HG03558 (cell line): ENCODE results near the gene DMAC2.
"Not testable (repeated sequence)": the region's sequence is repeated elsewhere in the genome, so short reads cannot be mapped to it uniquely, and the experiment has no call there.

Experiments
- ATAC-seq: cut with Tn5 transposase; IDR thresholded peaks from one replicate; pipeline ENCODE4 v1.9.1; 2021; ENCODE audit warnings: moderate number of reproducible peaks; ENCODE audit not compliant: unreplicated experiment; ENCODE audit errors: extremely low read depth

Gene DMAC2

DNA sequence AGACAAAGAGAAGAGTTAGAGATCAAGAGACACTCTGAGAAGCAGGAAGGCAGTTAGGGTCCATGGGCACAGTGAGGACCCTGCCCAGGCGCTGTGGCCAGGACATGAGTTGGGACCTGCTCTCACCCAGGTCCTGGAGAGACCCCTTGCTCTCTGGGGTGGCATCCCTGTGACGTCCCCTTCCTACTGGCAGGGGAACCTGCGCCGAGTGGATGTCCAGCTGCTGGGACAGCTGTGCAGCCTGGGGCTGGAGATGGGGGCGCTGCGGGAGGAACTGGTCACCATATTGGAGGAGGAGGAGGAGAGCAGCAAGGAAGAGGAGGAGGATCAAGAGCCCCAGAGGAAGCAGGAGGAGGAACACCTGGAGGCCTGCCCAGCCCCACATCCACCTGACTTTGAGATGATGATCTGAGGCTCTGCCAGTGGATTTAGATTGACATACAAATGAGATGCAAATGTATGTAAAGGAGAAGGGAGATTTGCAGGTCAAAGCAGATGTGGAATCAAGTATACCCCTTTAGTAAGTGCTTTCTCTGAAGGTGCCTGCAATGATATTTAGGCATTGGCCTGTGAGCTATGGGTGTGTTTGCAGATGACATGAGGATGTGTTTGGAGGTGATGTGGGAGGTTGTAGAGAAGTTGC, 4.2 kb upstream of the DMAC2 start:
- no peak for ATAC-seq

DNA sequence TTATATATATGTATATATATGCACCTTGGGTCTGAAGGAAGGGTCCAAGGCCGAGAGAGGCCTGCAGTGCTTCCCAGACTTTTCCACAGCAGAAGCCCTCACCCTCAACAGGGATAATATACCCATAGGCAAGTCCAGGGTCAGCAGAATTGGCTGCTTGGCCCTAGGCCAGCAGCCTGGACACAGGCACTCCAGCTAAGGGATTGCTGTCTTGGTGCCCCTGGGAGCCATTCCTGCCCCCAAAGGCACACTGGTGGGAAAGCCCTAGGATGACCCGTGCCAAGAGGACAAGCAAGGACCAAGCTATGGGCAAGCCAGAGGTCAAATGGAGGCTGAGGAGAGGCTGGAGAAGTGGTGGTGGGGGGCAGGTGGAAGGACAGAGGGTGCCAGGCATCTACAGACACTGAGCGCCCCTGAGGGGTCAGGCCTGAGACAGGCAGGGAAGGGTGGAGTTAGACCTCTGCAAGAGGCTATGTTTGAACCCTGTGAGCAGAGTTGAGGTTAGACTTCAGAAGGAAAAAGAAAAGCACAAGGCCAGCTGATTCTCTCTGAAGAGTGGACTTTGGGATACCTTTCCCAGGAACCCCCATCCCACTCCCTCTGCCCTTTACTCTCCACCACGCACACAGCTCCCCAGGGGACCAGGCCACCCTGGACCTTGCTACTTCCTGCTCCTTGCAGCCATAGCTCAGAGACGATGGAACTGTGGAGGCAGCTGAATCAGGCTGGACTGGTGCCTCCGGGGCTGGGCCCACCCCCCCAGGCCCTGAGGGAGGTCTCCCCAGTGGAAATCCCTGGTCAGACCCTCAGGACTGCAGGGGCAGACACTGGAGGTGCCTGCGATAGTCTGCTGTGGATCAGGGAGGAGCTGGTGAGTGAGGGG, 3.0 kb upstream of the DMAC2 start, which contains the start of gene ERICH4:
Gene ERICH4 (plus strand): TSS at position 684 of the 883 bp plus-strand sequence. CDS start 14 bp downstream, at position 698.
- no peak for ATAC-seq

DNA sequence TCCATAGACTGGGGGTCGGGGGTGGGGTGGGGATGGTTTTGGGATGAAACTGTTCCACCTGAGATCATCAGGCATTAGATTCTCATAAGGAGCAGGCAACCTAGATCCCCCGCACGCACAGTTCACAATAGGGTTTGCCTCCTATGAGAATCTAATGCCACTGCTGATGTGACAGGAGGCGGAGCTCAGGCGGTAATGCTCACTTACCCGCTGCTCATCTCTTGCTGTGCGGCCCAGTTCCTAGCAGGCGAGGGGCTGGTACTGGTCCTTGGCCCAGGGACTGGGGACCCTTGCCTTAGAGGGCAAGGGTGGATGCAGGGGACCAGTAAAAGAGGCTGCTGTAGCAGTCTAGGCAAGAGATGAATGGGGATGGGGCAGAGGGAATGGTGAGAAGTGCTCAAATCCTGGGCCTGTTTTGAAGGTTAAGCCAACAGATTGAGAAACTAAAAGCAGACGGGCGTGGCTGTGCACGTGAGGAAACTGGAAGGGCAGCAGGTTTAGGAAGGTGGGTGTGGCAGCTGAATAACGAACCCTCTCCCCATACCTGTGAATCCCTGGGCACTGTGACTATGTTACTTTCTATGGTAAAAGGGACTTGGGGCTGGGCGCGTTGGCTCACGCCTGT, 1.7 kb upstream of the DMAC2 start:
- ATAC-seq = no peak

DNA sequence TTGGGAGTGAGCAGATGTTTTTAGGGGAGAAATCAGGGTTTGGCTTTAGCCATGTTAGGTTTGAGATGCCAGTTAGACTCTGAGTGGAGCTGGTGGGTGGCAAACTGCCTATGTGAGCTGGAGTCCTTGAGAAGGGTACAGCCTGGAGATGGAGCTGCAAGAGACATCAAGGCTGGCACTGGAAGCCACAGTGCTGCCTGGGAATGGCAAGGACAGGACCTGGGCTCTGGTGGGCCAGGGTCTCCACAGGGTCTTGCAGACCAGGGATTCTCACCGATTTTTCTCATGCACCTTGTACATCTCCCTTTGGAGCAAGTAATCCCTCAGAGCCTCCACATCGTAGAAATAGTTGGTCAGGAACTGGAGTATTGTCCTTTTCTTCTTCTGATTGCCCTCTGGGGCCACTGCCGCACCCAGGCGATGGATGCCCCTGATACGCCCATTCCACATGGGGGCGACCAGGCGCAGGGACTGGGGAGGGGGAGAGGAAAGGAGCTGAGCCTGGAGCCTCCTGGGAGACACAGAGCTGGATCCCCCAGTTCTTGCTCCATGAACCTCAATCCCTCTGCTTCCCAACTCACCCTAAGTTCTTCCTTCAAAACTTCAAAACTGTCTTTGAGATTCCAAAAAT, 1.7 kb downstream of the DMAC2 start:
- no peak for ATAC-seq

DNA sequence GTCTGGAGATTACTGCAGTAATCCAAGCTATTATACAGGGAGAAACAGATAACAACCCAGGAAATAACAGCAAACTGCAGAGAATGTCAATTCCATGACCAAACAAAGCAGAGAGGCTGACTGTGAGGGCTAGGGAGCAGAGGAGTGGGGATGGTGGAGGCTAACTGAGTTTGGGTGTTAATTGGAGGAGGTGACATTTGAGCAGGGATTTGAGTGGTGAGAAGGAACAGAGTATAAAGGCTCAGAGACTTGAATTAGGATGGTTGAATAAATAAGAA, 3.1 kb downstream of the DMAC2 start:
- no peak for ATAC-seq

DNA sequence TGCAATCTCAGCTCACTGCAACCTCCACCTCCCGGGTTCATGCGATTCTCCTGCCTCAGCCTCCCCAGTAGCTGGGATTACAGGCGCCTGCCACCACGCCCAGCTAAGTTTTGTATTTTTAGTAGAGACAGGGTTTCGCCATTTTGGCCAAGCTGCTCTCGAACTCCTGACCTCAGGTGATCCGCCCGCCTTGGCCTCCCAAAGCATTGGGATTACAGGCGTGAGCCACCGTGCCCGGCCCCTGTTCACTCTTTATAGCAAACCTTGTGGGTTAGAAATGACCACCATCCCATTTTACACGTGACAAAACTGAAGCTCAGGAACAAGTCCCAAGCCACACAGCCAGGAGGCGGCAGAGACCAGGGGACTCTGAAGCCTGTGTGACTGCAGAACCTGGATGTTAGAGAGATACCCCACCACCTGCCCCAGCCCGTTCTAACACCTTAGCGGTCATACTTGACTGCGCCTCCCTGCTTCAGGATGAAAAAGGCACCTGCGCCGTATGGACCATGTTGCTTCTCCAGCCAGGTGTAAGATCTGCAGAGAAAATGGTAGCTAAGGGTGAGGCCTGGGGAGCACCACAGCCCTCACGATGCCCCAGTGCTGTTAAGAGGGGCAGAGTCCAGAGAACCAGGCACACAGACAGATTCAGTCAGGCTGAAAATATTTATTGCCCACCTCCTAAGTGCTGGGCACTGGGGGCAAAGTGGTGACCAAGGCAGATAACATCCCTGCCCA, 3.6 kb downstream of the DMAC2 start:
- ATAC-seq = no peak

DNA sequence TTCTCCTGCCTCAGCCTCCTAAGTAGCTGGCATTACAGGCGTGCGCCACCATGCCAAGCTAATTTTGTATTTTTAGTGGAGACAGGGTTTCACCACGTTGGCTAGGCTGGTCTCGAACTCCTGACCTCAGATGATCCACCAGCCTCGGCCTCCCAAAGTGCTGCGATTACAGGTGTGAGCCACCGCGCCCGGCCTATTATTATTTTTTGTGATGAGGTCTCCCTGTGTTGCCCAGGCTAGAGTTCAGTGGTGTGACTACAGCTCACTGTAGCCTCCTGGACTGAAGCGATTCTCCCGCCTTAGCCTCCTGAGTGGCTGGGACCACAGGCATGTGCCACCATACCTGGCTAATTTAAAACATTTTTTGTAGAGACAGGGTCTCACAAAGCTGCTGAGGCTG, 4.3 kb downstream of the DMAC2 start:
- ATAC-seq = not testable (repeated sequence)

DNA sequence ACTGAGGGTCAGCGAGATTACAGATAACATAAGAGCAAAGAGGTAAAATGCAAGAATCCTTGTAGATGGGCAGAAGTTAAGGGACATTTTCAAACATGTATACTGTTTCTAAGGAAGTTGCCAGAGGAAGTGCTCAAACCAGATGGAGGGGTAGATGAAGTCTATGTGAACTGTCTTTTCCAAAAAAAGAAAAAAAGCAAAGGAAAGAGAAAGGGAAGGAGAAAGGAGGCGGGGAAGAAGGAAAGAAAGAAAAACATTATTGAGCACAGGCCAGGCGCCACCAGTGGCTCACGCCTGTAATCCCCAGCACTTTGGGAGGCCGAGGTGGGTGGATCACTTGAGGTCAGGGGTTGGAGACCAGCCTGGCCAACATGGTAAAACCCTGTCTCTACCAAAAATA, 5.3 kb downstream of the DMAC2 start:
- no peak for ATAC-seq

DNA sequence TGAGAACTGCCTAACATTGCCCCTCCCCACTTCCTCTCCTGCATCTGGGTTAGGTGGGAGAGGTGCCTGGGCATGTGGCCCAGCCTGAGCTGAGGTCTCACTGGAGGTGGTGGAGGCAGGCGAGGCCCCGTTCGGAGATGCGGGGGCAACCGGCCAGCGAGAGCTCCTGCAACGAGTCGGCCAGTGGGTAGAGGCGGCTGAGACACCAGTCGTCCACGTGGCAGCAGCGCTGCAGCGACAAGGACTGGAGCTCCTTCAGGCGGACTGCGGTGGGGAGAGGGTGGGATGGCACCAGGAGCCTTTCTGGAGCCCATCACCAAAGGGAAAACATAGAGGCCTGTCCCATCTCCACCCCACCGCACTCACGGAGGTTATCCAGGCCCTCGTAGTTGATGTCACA, 6.5 kb downstream of the DMAC2 start:
- ATAC-seq = no peak

DNA sequence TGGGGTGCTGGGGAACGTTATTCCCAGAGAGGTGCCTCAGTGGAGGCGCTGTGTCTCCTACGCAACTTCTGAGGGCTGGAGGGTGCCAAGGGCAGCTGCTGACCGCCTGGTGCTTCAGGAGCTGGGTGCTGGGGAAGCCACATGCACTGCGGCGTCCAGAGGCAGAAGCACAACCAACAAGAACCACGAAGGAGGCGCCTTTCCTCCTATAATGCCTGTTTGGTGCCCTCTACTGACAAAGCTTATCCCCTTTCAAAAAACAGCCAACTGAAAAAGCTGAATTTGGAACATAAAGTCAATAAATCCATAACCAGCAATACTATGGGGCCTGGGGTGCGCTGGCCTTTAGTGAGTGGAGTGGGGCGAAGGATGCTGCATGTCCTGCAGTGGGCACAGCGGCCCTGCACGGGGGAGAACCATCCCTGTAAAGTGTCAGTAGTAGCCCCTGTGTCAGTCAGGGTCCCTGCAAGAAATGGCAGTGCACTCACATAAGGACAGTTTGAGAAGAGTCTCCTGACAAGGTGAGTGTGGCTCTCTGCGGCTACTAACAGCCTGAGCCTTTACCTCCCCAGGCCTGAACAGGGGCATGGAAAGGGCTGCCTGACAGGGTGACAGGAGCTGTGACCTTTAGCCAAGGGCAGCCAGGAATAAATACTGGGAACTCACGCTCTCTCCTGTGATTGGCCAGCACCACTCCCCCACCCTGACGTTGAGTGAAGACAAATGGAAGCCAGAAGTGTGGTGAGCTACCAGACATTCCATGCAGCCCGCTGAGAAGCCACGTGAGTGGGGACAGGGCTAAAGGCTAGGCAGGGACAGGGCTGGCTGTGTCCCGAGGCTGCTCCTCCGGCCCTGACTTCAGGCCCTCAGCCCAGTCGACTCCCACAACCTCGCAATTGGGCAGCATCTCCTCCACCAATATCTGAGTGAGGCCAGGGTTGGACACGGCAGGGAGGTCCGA, 8.0 kb downstream of the DMAC2 start:
- ATAC-seq = no peak

DNA sequence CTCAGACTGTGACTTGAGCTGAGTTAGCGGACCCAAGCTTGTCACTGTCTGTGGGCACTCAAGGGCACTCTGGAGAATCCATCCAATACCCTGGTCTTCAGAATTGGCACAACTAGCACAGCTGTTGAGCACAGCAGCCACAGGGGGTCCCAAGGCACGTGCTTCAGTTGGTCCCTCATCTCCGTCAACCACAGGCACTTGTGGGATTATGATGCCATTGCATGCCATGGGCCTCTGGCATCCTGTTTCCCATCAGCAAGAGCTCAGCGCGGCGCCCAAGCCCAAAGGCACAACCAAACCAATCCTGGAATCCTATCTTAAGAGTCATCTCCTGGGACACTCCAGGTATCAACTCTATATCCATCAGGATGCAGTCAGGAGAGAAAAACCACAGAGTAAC, 8.8 kb downstream of the DMAC2 start:
- ATAC-seq = no peak

DNA sequence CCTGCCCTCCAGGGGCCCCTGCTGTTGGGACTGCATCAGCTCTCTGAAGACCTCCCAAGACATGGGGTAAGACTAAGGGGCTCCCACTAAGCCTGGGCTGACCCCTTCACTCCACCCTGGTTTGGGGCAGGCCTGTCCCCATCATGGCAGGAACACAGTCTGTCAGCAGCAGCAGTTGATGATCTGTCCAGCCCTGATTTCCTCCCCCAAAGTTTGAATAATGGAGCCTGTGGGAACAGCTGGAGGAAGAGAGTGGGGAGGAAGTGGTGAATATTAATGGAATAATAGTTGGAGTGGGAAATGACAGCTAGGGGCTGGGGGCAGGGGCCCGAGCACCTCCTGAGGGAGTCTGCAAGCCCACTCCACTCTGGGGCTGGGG, 11.2 kb downstream of the DMAC2 start:
- no peak for ATAC-seq

DNA sequence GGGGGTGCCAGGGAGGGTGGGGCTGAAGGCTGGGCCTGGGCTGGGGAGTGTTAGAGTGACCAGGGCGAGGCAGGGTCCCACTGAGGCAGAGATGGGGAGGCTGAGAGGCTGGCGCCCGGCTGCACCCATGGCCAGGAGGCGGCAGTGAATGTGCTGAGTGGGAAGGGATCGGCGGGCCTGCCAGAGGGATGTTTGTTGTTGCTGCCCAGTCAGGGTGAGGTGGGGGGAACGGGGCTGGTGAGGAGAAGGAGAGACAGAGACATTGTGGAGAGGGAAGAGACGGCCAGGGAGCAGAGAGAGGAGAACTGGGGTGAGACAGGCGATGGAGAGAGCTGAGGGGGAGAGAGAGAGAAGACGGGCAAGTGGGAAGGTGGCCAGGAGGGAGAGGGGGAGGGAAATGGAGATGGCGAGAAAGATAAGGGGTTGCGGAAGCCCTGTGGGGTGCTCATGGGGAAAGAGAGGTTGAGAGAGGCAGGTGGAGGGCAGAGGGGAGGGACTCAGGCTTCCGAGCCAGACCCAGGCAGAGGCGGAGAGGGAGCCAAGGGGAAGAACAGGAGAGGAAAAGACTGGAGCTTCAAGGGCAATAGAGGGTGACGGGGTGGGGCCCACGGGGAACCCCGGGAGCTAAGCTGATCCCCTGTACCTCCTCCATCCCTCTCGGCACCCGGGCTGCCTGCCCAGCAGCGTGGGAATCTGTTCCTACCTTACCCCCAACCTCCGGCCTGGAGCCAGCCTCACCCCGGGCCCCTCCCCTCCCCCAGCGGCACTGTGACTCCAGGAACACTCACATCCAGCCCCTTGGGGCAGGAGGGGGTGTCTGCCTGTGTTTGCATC, 11.8 kb downstream of the DMAC2 start:
- no peak for ATAC-seq

DNA sequence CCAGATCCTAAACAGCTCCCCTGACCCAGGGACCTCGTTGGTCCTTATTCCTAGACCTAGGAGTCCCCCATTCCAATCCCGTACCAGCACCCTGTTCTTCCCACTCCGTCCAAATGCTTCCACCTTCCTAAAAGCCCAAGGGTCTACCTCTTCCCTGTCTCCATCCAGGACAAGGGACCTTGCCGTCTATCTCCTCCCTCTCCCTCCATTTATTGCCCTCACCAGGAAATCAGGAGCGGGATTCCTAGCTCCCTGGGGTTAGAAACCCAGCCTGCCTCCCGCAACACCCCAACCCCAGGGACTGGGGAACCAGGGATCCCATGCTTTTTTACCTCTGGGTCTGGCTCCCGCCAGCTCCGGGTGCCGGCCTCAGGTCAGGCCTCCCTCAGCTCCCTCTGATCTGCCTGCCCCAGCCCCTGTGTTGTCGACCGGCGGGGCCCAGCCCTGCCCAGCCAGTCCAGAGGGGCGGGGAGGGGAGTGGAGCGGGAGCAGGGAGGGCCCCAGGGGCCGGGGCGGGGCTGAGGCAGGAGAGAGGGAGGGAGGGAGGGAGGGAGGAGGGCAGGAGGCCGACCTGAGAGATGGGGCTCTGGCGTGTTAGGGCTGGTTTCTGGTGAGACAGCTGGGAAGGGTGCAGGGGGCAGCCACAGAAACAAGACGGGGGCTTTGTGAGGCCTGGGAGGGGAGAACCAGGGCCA, 12.6 kb downstream of the DMAC2 start, which contains the start of gene B3GNT8:
Gene B3GNT8 (minus strand): TSS at position 423 of the 695 bp plus-strand sequence. CDS start 596 bp downstream, outside the sequence.
- ATAC-seq = no peak

DNA sequence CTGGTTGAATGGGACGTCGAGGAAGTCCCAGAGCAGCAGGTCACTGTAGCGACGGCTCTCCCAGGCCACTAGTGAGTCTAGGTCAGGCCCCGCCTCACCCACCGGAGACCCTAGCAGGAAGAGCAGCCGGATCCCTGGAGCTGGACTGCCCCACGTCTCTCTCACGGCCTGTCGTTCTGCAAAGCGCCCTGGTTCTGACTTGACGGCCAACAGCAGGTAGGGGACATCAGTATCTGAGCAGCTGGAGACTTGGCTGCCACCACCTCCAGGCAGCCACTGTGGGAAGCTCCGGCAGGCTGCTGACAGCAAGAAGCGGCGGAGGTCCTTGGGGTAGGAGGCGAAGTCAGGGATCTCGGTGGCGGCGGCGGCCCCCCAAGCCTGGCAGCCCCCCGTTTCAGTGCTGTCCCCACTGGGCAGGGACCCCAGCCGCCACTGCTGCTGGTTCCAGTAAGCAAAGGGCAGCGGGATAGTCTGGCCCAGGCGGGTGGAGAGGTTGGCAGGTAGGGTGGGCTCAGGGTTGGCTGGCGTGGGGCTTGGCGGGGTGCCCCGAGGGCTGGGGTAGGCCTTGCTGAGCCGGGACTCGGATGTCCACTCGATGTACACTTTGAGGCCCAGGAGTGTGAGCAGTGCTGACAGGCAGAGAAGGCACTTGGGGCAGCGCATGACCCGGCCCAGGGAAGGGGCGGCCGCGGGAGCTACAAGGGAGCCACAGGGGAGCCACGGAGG, 13.4 kb downstream of the DMAC2 start:
- no peak for ATAC-seq

DNA sequence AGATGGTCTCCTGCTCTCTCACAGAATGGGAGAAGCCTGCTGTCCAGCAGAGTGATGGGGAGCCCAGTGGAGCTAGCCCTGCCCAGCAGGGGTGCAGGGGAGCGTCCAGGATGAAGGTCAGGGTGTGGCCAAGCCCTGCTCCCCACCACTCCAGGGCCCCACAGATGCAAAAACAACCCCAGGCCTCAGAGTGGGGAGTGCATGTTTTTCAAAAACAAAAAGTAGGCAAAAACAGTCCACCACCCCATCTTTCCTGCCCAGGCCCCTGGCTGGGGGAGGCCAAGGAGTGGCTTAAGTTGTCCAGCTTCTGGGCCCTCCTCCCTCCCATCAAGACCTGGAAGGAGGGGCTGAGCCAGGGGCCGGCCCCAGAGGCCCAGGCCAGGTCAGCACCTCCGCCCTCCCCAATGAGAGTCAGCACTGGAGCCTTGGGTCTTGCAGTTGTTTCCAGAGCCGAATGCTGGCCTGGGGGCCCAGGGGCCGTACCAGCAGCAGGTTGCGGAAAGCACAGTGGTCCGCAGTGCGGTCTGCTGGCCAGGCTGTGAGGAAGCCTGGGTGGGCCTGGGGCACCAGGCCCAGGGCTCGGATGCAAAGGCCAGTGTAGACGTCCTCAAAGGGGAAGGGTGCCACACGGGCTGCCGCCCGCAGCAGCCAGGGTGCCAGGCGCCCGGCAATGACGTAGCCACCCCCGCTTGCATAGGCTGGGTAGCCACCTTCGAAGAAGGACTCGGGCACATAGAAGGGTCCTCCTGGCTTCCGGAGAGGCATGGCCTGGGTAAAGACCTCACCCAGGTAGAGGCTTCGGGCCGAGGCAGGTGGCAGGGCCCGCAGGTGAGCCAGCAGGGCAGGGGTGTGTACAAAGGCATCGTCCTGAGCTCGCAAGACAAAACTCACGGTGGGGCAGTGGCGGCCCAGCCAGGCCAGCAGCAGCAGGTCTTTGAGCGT, 14.3 kb downstream of the DMAC2 start:
- no peak for ATAC-seq
